Peyer's patch (tissue), 4 donors: ENCODE results near the gene PARVA. TPM values are rescaled to one million over a fixed set of nuclear protein-coding genes. Genes with fewer than 3 reads are reported as not detected.

Experiments
- DNase-seq, 3 donors: peaks; one replicate each; pipeline ENCODE4 v3.0.0-alpha.2; 2017 to 2019
- H3K27ac ChIP-seq, 4 donors: fragments of 200-600 bp; sonication (generic); one replicate each; pipeline ENCODE4 v1.5.1; 2016 to 2019
- H3K27me3 ChIP-seq, 2 donors: fragments of 200-600 bp; sonication (generic); one replicate each; pipeline ENCODE4 v1.5.1; 2019
- H3K36me3 ChIP-seq, 3 donors: fragments of 200-600 bp; sonication (generic); one replicate each; pipeline ENCODE4 v1.5.1; 2016 to 2019
- H3K4me1 ChIP-seq, 4 donors: fragments of 200-600 bp; sonication (generic); one replicate each; pipeline ENCODE4 v1.5.1; 2016 to 2019
- H3K4me3 ChIP-seq, 4 donors: fragments of 200-600 bp; sonication (generic); 1 replicate in 3 of 4; 2 replicates in 1 of 4; pipeline ENCODE4 v1.5.1; 2016 to 2019; ENCODE audit warnings: mild to moderate bottlenecking in 1 of 4
- H3K9me3 ChIP-seq, 4 donors: fragments of 200-600 bp; sonication (generic); one replicate each; pipeline ENCODE4 v1.5.1; 2016 to 2019; ENCODE audit warnings: mild to moderate bottlenecking in 1 of 4
- POLR2A ChIP-seq, 2 donors: fragments of 450-650 bp; IDR thresholded peaks; one replicate each; pipeline ENCODE4 v1.5.1; 2017; ENCODE audit warnings: antibody characterized with exemption in 2 of 2, mild to moderate bottlenecking in 2 of 2, moderate library complexity in 2 of 2
- total RNA-seq, 4 donors: library from RNA; depleted of rRNA; stranded (reverse); fragments of >200 nt; gene quantifications; one replicate each; pipeline ENCODE4 v1.1.0, GENCODE V29; 2016
- TF ChIP-seq, protein P1 (sequence below), 6 experiments: fragments of 450-650 bp in 4 of 6; fragments of 200-600 bp in 2 of 6; sonication (generic) in 1 of 6; IDR thresholded peaks; one replicate each; pipeline ENCODE4 v1.5.1; 2017 to 2019; ENCODE audit warnings: antibody characterized with exemption in 6 of 6, mild to moderate bottlenecking in 3 of 6, moderate library complexity in 1 of 6

Gene PARVA
- total RNA-seq, 4 donors from 2014 or later: 13.7 to 35.5 (median 26.2) TPM

DNA sequence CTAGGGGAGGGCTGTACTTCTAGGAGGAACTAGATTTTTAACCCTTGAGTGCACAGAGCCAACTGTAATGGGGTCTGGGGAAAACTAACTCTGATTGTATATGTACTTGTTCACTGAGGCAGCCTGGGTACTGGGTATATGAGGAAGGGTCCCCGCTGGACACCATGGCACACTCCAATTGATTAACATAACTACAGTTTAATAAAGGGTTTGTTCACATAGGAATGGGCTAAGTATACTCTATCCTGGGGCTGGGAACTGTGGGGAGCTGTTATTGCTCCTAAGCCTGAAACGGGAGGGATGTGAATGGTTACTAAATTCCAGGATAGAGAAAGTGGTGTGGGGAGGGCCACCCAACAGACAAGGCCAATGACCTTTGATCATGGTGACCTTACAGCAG is 67.6 kb downstream of the PARVA start:
- no peak for DNase-seq
- no peaks in the 10 kb centered on the region for H3K9me3 ChIP-seq
- H3K27me3 ChIP-seq: no peaks in the 10 kb centered on the region
- H3K36me3 ChIP-seq: no peaks in the 10 kb centered on the region
- H3K4me3 ChIP-seq: no peak overlapping the region
- no peak overlapping the region for H3K27ac ChIP-seq
- TF ChIP-seq, protein P1, sequence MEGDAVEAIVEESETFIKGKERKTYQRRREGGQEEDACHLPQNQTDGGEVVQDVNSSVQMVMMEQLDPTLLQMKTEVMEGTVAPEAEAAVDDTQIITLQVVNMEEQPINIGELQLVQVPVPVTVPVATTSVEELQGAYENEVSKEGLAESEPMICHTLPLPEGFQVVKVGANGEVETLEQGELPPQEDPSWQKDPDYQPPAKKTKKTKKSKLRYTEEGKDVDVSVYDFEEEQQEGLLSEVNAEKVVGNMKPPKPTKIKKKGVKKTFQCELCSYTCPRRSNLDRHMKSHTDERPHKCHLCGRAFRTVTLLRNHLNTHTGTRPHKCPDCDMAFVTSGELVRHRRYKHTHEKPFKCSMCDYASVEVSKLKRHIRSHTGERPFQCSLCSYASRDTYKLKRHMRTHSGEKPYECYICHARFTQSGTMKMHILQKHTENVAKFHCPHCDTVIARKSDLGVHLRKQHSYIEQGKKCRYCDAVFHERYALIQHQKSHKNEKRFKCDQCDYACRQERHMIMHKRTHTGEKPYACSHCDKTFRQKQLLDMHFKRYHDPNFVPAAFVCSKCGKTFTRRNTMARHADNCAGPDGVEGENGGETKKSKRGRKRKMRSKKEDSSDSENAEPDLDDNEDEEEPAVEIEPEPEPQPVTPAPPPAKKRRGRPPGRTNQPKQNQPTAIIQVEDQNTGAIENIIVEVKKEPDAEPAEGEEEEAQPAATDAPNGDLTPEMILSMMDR (IDR thresholded peaks at IDR 0.05): no peak
- no peak for TF ChIP-seq POLR2A (IDR thresholded peaks at IDR 0.05)
- peaks cover 0 to 6% (median 0%) of the 10 kb centered on the region in 4 donors for H3K4me1 ChIP-seq

DNA sequence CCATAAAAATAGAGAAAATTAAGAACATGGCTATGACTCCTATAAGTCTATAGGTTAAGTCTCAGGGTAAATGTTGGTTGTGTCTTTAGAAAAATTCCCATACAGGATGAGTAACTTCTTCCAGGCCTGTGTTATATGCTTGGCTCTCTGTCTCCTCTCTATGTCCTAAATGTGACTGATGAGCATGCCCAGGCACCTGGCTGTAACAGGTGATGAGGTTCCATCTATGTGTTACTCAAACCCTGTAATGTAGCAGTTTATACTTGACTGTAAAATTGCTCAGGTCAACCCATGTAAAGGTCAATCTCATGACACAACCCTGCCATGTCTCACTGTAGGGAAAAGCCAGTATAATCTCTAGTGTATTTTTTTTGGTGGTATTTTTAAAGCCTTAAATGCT is 69.5 kb downstream of the PARVA start:
- no peaks in the 10 kb centered on the region for H3K27me3 ChIP-seq
- no peaks in the 10 kb centered on the region for H3K36me3 ChIP-seq
- no peak overlapping the region for H3K27ac ChIP-seq
- TF ChIP-seq, protein P1 (IDR thresholded peaks at IDR 0.05): no peak
- no peak for TF ChIP-seq POLR2A (IDR thresholded peaks at IDR 0.05)
- DNase-seq: no peak
- H3K9me3 ChIP-seq: no peaks in the 10 kb centered on the region
- H3K4me3 ChIP-seq: no peak overlapping the region
- H3K4me1 ChIP-seq: no peaks in the 10 kb centered on the region

DNA sequence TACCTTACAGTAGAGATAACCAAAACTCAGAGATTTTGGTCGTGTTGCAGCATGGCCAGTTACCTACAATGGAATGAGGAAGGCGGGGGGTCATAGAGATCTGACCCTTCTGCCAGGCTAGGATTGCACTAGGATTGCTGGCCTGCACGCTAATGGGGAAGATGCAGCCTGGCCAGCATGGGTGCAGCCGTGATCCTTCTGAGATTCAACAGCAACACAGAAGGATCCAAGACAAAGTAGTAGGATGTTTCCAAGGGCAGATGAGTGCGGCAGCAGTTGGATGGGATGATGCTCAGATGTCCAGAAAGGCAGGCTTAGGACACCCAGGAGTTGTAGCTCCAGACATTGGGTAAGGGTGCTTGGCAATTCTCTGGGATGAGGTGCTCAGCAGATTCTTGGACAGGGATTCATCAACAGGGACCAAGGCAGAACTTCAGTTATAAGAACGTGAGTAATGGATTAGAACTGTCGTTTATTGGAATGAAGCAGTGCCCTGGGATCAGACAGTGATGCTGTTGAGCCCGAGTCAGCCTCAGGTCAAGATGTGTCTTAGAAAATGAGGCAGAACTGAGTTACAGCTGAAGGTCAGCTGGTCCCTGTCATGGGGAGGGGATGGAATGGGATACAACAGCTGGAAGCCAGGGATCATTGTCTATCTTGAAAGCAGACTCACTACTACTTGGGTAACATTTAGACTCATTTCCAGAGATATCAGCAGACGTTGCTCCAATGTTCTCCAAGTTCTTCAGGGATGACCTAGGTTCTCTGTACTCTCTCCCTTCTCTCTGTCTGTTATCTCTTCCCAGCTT is 71.0 kb downstream of the PARVA start:
- TF ChIP-seq POLR2A (IDR thresholded peaks at IDR 0.05): no peak
- TF ChIP-seq, protein P1 (IDR thresholded peaks at IDR 0.05): no peak
- Histone ChIP-seq H3K4me1 (no peaks in the 10 kb centered on the region), H3K27me3 (no peaks in the 10 kb centered on the region), H3K9me3 (no peaks in the 10 kb centered on the region), H3K4me3 (no peak overlapping the region), H3K36me3 (no peaks in the 10 kb centered on the region), H3K27ac (no peak overlapping the region)
- no peak for DNase-seq

DNA sequence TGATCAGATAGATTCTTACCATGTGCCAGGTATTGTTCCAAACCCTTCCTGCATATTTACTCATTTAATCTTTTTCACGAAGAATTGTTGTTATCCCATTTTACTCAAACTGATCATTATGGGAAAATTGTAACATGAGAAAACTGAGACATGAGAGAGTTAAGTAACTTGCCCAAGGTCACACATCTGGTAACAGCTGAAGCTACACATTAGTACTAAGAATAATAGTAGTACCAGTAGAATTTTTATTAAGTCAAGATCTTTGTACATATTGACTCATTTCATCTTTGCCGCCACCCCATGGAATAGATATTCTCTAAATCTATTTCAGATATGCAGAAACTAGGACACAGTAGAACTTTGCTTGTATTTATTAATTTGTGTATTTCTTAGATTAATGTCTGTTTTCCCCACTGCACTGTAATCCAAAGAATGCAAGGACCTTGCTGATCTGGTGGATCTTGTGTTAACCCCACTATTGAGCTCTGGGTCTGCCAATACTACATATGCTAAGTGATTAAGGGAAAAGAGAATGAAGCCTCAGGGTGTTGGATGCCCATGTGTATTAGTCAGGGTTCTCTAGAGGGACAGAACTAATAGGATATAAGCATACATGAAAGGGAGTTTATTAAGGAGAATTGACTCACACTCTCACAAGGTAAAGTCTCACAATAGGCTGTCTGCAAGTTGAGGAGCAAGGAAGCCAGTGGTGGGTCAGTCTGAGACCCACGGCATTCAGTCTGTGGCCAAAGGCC is 72.8 kb downstream of the PARVA start:
- H3K9me3 ChIP-seq: no peaks in the 10 kb centered on the region
- no peaks in the 10 kb centered on the region for H3K4me1 ChIP-seq
- TF ChIP-seq POLR2A (IDR thresholded peaks at IDR 0.05): no peak
- TF ChIP-seq, protein P1 (IDR thresholded peaks at IDR 0.05): no peak

DNA sequence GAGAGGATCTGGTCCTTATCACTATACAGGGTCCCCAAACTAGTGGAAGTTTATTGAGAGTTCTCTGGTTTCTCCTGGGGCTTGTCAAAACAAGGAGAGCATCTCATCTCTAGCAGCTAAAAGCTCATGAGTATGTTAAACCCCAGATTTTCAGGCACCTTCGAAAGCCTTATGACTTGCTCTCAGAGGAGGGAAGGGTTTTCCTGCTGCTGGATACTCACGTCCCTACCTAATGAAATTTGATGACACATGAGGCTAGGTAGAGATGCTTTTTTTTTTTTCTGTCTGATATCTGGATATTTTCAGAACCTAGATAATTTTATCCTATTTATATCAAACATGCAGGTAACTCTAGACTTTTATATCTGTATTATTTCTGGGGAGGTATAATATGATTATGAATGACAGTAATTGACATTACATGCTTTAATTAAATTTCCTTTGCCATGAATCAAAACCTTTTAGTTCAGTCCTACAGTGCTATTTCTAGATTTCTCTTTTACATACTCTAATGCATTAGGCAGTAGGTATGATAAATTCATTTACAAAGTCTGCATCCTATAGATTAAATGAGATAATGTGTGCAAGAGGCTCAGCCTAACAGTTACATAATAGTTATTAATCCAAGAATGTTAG is 73.9 kb downstream of the PARVA start:
- Histone ChIP-seq H3K27me3 (no peaks in the 10 kb centered on the region), H3K9me3 (no peaks in the 10 kb centered on the region), H3K36me3 (no peaks in the 10 kb centered on the region), H3K4me3 (no peak overlapping the region), H3K27ac (no peak overlapping the region), H3K4me1 (no peaks in the 10 kb centered on the region)
- no peak for DNase-seq
- no peak for TF ChIP-seq POLR2A (IDR thresholded peaks at IDR 0.05)
- TF ChIP-seq, protein P1 (IDR thresholded peaks at IDR 0.05): no peak

More for the DNA sequence above, 72.8 kb downstream of the PARVA start:
- Histone ChIP-seq H3K27ac (no peak overlapping the region), H3K27me3 (no peaks in the 10 kb centered on the region), H3K4me3 (no peak overlapping the region), H3K36me3 (no peaks in the 10 kb centered on the region)
- DNase-seq: no peak
